HG02852 (cell line): ENCODE data around the gene NTN3.

Source experiments
- ATAC-seq: cut with Tn5 transposase; IDR thresholded peaks from one replicate; pipeline ENCODE4 v1.9.1; 2021; ENCODE audit warnings: mild to moderate bottlenecking, moderate library complexity; ENCODE audit not compliant: unreplicated experiment

Gene NTN3

GRCh38 chr16:2495041-2495440 lies 23.9 kb downstream of the NTN3 start:
- no peak for ATAC-seq

DNA sequence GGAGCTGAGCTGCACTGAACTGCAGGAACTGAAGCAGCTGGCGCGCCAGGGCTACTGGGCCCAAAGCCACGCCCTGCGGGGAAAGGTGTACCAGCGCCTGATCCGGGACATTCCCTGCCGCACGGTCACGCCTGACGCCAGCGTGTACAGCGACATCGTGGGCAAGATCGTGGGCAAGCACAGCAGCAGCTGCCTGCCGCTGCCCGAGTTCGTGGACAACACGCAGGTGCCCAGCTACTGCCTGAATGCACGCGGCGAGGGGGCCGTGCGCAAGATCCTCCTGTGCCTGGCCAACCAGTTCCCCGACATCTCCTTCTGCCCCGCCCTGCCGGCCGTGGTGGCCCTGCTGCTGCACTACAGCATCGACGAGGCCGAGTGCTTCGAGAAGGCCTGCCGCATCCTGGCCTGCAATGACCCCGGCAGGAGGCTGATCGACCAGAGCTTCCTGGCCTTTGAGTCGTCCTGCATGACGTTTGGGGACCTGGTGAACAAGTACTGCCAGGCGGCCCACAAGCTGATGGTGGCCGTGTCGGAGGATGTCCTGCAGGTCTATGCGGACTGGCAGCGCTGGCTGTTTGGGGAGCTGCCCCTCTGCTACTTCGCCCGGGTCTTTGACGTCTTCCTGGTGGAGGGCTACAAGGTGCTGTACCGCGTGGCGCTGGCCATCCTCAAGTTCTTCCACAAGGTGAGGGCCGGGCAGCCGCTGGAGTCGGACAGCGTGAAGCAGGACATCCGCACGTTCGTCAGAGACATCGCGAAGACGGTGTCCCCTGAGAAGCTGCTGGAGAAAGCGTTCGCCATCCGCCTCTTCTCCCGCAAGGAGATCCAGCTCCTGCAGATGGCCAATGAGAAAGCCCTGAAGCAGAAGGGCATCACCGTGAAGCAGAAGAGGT lies 25.4 kb downstream of the NTN3 start:
- ATAC-seq, result no peak

DNA sequence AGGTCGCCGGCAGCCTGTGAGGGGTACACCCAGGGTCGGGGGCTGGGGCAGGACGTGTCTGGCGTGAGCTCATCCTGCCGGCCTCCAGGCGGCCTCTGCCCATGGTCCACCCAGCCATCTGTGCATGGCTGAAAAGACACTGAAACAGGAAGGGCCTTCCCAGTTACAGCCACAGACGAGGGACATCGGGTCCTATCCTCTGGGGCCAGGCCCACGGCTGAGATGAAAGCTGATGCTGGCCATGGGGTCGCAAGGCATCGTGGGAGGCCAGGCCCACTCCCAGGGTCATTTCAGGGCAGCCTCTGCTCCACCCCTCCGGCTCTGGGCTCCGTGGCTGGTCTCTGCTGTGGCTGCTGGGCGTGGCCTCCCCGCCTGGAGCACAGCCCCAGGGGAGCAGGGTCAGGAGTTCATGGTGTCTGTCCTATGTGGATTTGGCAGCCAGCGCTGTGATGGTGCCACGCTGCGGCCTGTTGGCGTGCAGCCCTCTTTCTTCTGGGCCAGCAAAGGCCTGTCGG lies 26.1 kb downstream of the NTN3 start:
- ATAC-seq, result no peak

- ATAC-seq, result no peak
Measured at GRCh38 chr16:2497695-2498484, 26.8 kb downstream of the NTN3 start.

DNA sequence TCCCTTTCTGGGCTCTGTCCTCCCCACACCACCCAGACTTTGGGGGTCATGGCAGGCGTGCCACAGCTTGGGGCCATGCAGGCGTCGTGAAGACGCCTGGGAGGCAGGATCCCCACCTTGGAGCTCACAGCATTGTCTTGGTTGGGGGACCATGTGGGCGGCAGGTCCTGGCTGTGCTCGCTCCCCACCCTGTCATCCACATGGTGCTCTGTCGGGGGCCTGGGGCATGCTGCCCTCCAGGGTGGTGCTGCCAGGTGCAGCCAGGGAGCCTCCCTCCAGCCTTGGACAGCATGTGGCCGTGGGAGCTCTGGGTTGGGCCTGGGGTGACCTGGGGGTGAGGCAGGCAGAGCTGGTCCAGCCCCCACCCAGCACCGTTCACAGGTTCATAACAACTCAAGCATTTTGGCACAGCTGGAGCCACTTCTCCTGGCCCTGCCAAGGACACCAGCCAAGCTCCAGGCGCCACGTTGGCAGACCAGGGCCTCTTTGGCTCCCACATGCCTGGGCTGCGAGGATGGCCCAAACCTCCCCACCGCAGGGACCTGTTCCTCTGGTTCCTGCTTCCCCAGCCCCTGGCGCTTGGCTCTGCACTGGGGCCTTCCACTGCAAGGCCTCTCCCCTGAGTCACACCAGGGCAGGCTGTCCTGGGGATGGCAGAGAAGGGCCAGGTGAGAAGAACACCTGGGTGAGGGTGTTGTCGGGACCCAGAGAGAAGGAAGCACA lies 27.6 kb downstream of the NTN3 start:
- no peak for ATAC-seq

DNA sequence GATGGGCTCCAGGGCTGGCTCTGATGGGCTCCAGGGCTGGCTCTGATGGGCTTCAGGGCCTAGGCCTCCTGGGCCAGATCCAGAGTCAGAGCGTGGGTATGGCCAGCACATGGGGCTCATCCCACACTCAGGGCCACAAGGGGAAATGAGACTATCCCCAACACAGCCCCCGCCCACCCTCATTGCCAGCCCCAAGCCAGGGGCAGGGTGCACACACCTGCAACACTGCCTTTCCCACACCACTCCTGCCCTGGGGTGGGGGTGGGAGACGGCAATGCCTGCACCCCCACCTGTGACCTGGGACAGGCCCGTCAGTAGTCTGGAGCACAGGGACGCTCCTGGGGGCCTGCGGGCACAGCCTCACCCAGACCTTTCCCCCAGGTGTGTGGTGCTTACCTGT lies 28.4 kb downstream of the NTN3 start:
- no peak for ATAC-seq

DNA sequence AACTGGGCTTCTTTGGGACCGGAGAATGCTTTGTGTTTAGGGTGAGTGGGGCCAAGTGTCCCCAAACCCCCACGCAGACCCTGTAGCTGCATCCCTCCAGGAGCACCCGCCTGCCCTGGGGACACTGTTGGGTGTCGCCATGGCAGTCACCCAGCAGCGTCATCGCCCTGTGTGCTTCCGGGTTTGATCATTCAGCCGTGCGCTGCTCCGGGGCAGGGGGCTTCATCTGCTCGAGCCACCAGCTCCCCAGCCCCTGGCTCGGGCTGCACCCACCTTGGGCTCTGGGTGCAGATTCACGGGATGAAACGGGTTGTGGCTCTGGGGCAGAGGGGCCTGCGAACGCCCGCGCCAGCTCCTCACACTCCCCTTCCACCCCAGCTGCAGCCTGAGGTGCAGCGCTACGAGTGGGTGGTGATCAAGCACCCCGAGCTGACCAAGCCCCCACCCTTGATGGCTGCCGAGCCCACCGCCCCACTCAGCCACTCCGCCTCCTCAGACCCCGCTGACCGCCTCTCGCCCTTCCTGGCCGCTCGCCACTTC lies 28.9 kb downstream of the NTN3 start:
- no peak for ATAC-seq

DNA sequence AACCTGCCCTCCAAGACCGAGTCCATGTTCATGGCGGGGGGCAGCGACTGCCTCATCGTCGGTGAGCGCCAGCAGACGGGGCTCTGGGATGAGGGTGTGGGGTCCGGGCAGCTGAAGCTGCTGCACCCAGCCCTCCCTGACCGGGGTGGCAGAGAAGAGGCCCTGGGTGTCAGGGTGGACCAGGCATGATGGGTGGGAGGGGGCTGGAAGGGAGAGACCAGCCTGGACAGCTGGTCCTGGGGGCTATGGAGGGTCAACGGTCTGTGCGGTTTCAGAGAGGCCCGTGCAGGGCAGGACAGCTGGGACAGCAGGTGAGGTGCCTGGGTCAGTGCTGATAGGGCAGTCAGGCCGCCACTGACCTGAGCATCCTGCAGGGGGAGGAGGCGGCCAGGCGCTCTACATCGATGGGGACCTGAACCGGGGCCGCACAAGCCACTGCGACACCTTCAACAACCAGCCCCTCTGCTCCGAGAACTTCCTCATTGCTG lies 29.4 kb downstream of the NTN3 start:
- ATAC-seq, result no peak

DNA sequence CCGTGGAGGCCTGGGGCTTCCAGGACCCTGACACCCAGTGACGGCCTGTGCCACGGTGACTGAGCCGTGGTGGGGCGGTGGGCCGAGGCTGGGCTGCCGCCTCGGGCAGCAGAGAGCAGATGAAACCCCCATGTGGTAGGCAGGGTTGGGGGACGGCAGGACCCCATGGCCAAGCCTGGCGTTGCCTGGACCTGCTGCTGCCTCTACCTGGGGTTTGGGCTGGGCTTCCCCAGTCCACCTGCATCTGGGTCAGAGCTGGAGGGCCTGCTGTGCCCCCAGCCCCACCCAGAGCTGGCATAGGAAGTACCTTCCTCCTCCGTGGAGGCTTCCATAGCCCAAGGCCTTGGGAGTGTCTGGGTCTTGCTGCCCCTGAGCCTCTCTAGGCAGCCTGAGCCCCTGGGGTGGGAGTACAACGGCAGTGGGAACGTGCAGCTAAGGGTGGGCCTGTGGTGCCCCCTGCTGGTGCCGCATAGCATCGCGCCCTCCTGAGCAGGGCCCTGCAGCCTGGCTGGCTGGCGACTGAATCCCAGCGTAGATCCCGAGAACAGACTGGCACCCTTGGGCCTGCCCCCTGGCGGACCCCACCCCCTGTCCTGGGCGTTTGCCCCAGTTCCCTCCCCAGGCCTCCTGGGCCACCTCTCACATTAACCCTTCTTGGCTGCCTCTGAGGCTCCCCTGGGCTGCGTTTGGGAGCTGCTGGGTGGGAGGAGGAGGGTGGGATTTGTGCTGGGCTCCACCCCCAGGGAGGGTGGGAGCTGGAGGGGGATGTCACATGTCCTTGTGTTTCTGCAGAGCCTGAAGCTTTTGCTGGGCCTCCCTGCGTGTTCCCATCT lies 30.0 kb downstream of the NTN3 start:
- ATAC-seq, result peak; percentile 61

DNA sequence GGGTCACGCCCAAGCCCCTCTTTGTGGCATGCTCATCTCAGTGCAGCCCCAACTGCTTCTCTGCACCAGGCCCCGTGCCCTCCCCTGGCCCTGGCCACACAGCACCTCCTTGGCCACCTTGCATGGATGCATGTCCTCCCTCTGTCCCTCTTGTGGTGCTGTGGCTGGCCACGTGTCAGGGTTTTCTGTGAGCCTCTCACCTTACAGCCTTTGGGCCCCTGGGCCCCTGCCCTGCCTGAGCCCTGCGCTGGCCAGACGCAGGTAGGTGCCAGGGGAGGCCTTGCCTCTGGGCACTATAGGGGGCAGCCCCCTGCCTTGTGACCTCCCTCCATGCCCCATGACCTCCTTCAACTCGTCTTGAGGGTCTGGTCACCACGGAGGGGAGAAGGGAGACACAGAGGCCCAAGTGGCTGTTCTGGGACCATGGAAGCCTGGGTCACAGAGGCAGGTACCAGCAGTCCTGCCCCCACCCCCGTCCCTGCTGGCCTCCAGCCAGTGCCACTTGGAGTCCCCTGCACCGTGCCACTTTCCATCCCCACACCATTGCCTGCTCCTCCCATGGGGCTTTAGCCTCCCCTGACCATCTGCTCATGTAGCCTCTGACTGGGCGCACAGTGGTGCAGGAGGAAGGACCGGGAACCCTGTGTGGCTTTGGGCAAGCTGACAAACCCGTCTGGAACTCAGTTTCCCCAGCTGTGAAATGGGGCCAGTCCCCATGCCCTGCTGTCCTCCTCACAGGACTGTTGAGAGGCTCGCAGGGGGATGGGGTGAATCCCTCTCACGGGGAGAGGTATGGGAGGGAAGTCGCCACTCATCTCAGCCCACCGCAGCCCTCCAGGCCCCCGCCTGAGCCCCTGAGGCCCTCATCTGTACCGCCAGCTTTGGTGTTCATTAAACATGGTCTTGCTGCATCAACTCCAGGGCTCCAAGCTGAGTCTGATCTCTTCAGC lies 31.1 kb downstream of the NTN3 start:
- no peak for ATAC-seq

GRCh38 chr16:2505695-2506094 lies 34.6 kb downstream of the NTN3 start:
- ATAC-seq, result no peak

GRCh38 chr16:2507052-2507659 lies 36.1 kb downstream of the NTN3 start:
- peak; percentile 61 for ATAC-seq

DNA sequence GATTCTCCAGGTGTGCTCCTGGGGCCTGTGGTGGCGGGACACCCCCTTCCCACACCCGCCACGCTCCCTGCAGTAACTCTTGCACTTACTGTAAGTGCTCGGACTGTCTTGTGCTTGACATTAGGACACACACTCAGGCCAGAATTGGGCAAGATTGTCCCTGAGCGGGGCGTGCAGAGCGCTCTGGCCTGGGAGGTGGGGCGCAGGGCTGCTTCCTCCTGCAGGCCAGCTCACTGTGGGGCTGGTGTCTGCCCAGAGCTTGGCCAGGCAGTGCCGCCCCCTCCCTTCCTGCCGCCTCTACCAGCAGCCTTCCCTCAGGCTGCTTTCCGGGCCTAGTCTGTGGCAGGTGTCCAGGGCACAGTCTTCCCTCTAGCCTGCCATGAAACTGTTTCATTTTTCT lies 36.6 kb downstream of the NTN3 start:
- ATAC-seq, result no peak

- ATAC-seq, result no peak
Measured at GRCh38 chr16:2508722-2509400, 37.8 kb downstream of the NTN3 start.

DNA sequence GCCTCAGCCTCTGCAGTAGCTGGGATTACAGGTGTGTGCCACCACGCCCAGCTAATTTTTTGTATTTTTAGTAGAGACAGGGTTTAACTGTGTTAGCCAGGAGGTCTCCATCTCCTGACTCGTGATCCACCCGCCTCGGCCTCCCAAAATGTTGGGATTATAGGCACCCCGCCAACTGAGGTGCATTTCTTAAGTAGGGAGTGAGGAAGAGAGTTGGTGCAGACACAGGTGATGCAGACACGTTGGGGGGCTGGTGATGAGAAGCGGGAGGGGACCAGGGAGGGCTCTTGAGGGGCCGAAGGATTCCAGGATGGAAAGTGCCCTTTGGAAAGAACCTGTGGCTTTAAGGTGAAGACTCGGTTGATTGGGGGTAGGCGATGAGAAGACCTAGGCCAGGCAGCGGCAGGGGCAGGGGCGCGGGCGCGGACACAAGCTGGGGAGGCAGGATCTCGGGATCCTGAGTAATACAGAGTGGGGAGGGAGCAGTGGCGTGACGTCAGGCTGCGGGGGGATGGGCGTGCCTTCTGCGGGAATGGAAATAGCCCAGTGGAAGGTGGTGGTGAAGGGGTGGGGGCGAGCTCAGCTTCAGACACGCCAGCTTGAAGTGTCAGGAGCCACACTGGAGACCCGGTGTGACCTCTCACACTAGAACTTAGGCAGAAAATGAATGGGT lies 40.2 kb downstream of the NTN3 start:
- no peak for ATAC-seq

DNA sequence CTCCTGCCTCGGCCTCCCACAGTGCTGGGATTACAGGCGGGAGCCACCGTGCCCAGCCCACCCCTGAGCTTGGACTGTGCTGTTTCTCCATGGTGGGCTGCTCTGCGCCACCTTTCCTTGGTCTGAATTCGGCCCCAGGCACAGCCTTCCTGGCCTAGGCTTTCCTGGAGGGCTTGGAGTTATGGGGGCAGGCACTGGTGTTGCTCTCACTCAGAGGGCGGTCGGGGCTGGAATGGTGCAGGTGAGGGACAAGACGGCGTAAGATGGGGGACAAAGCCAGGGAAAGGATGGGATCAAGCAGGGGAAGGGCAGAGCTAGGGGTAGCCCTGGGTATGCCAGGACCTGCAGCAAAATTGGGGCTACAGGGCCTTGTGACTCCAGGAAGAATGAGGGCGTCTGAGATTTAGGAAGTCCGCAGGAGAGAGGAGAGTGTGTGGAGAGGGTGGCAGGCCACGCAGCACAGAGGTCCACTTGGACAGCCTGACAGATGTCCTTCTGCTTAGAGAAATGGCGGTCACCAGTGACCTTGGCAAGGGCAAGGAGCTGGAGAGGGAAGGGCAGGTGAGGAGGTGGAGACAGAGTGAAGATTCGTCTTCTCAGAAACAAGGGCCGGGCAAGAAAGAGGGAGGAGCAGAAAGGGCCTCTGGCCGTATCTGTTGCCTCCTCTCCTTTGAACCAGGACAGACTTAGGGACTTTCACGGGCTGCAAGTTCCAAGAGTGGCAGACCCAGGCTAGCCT lies 41.1 kb downstream of the NTN3 start:
- no peak for ATAC-seq
